Activated naive CD4-positive, alpha-beta T cell treated with anti-CD3 and anti-CD28 coated beads, Interleukin-2, amount 10 ng/mL, durations not matched to agents 5 hours and 36 hours (primary cell): ENCODE data around the gene GRM1. TPM values are rescaled to one million over a fixed set of nuclear protein-coding genes. Genes with fewer than 3 reads are reported as not detected.

Experiments
- total RNA-seq, 2 experiments: library from RNA; stranded (reverse); gene quantifications; one replicate each; pipeline ENCODE4 v1.2.3, GENCODE V29; 2021

GRM1 gene
- total RNA-seq = not detected

DNA sequence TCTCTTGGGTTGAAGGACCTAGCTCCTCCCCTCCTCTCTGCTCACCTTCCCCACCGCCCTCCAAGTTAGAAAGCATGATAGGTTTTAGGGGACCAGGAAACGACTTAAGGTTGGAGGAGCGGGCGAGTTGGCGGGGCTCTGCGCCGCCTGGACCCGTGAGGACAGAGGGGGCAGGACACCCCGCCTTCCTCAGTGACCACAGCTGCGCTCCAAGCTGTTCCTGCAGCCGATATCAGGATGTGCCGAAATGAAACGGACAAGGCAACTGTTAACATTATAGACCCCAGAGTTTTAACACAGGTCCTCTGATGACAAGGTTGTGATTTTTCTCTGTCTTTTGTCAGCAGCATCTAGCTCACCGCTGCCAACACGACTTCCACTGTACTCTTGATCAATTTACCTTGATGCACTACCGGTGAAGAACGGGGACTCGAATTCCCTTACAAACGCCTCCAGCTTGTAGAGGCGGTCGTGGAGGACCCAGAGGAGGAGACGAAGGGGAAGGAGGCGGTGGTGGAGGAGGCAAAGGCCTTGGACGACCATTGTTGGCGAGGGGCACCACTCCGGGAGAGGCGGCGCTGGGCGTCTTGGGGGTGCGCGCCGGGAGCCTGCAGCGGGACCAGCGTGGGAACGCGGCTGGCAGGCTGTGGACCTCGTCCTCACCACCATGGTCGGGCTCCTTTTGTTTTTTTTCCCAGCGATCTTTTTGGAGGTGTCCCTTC, at the start of gene GRM1:
TSS of gene GRM1 (plus strand) at position 212 of the 722 bp plus-strand sequence. CDS start at position 668, 456 bp downstream.

Other genes starting within 250 kb of the GRM1 start
- gene FBXO30, start 214.3 kb upstream of the GRM1 start, total RNA-seq = 1 to 10 TPM; 4.5 to 4.6 TPM
- 10 to 100 TPM; 18.1 to 20.1 TPM for gene SHPRH, start 64.7 kb upstream of the GRM1 start, total RNA-seq